HepG2 (cell line): Measurements from ENCODE around the gene RAC3. TPM values are rescaled to one million over a fixed set of nuclear protein-coding genes. Genes with fewer than 3 reads are reported as not detected.

Experiments
- FOXP1 ChIP-seq, 2 experiments: fragments of 450-650 bp in 1 of 2; IDR thresholded peaks; 2 replicates each; pipeline ENCODE4 v1.6.1; 2017 to 2018; ENCODE audit warnings: antibody characterized with exemption in 1 of 2
- ISL2 ChIP-seq: sonication (generic); formaldehyde crosslinking; IDR thresholded peaks from 2 replicates; pipeline ENCODE4 v1.5.0; 2020; ENCODE audit warnings: missing genetic modification reagents
- KLF9 ChIP-seq: IDR thresholded peaks from 2 replicates; pipeline ENCODE4 v1.6.1; 2016; ENCODE audit warnings: low read depth
- LCORL ChIP-seq, 2 experiments: fragments of 450-650 bp in 1 of 2; sonication (generic) in 1 of 2; formaldehyde crosslinking in 1 of 2; IDR thresholded peaks; 2 replicates each; pipeline versions ENCODE4 v1.5.0 to v1.6.1; 2017 to 2020; ENCODE audit warnings: antibody characterized with exemption in 1 of 2, missing genetic modification reagents in 1 of 2
- MTF2 ChIP-seq: sonication (generic); formaldehyde crosslinking; IDR thresholded peaks from 2 replicates; pipeline ENCODE4 v1.5.0; 2020; ENCODE audit warnings: missing genetic modification reagents, borderline replicate concordance
- NCOA2 ChIP-seq: sonication (generic); formaldehyde crosslinking; IDR thresholded peaks from 2 replicates; pipeline ENCODE4 v1.8.0; 2022; ENCODE audit warnings: inconsistent platforms
- NCOR1 ChIP-seq: fragments of 200-600 bp; sonication (generic); IDR thresholded peaks from 2 replicates; pipeline ENCODE4 v1.7.0; 2017; ENCODE audit warnings: antibody characterized with exemption, low read length, borderline replicate concordance
- NFIC ChIP-seq: IDR thresholded peaks from 2 replicates; pipeline ENCODE4 v1.6.1; 2012; ENCODE audit warnings: mild to moderate bottlenecking, low read length, inconsistent platforms
- NR2C2 ChIP-seq: sonication (generic); formaldehyde crosslinking; IDR thresholded peaks from 2 replicates; pipeline ENCODE4 v1.4.0; 2020; ENCODE audit warnings: missing genetic modification reagents, mild to moderate bottlenecking, moderate library complexity, borderline replicate concordance
- NR2F2 ChIP-seq: IDR thresholded peaks from 2 replicates; pipeline ENCODE4 v1.6.1; 2012; ENCODE audit warnings: low read depth, inconsistent platforms, borderline replicate concordance
- SMAD1 ChIP-seq: sonication (generic); formaldehyde crosslinking; IDR thresholded peaks from 2 replicates; pipeline ENCODE4 v1.4.0; 2020; ENCODE audit warnings: missing genetic modification reagents, low read depth, mild to moderate bottlenecking, borderline replicate concordance
- SRSF4 ChIP-seq: fragments of 200-400 bp; formaldehyde crosslinking; IDR thresholded peaks from one replicate; pipeline ENCODE4 v1.6.1; 2018; ENCODE audit warnings: mild to moderate bottlenecking, low read depth, low read length, moderate library complexity; ENCODE audit not compliant: poor library complexity, severe bottlenecking
- SYNCRIP ChIP-seq: fragments of 200-400 bp; formaldehyde crosslinking; IDR thresholded peaks from 2 replicates; pipeline ENCODE4 v1.6.1; 2018; ENCODE audit warnings: mild to moderate bottlenecking, low read depth, low read length; ENCODE audit not compliant: insufficient read depth
- TGIF2 ChIP-seq: IDR thresholded peaks from 2 replicates; pipeline ENCODE4 v1.6.1; 2016; ENCODE audit warnings: control low read depth, missing compliant biosample characterization
- U2AF2 ChIP-seq: fragments of 200-400 bp; formaldehyde crosslinking; IDR thresholded peaks from 2 replicates; pipeline ENCODE4 v1.6.1; 2017; ENCODE audit warnings: low read depth, mild to moderate bottlenecking, low read length
- XRCC5 ChIP-seq: fragments of 200-400 bp; formaldehyde crosslinking; optimal IDR thresholded peaks from 2 replicates; pipeline ENCODE3; 2017; ENCODE audit warnings: mild to moderate bottlenecking, low read length
- ZFX ChIP-seq: sonication (generic); formaldehyde crosslinking; IDR thresholded peaks from 2 replicates; pipeline ENCODE4 v1.4.0; 2020; ENCODE audit warnings: mild to moderate bottlenecking, low read depth, missing genetic modification reagents, moderate library complexity
- ZNF138 ChIP-seq: sonication (generic); formaldehyde crosslinking; IDR thresholded peaks from 2 replicates; pipeline ENCODE4 v1.5.0; 2020; ENCODE audit warnings: mild to moderate bottlenecking, low read depth, missing genetic modification reagents
- ZNF331 ChIP-seq: sonication (generic); formaldehyde crosslinking; IDR thresholded peaks from 2 replicates; pipeline ENCODE4 v1.4.0; 2020; ENCODE audit warnings: missing genetic modification reagents
- ZNF572 ChIP-seq: sonication (generic); formaldehyde crosslinking; IDR thresholded peaks from 2 replicates; pipeline ENCODE4 v1.5.1; 2020; ENCODE audit warnings: mild to moderate bottlenecking, missing genetic modification reagents
- ZNF761 ChIP-seq: sonication (generic); formaldehyde crosslinking; conservative IDR thresholded peaks from 2 replicates; pipeline ENCODE4 v1.4.0; 2020; ENCODE audit warnings: mild to moderate bottlenecking, missing genetic modification reagents
- polyA plus RNA-seq, 8 experiments: library from polyadenylated mRNA; depleted of rRNA in 3 of 8; stranded (reverse) in 7 of 8; unstranded in 1 of 8; fragments of >200 nt; fragmentation: Illumina TruSeq in 4 of 8; extraction: Trizol in 4 of 8; gene quantifications; 2 replicates each; pipeline versions ENCODE4 v1.2.1 to v1.2.3, GENCODE V29; 2011 to 2016; ENCODE audit warnings: low read depth in 4 of 8, missing spikeins in 1 of 8, mixed read lengths in 1 of 8; ENCODE audit not compliant: insufficient read depth in 1 of 8
- total RNA-seq, 5 experiments: library from RNA; depleted of rRNA; stranded (reverse); fragments of >200 nt; fragmentation: Illumina TruSeq; extraction: Trizol; gene quantifications; 2 replicates each; pipeline ENCODE4 v1.2.3, GENCODE V29; 2016; ENCODE audit warnings: low read depth in 1 of 5
- TF ChIP-seq, protein P1 (sequence below): sonication (generic); formaldehyde crosslinking; IDR thresholded peaks from 2 replicates; pipeline ENCODE4 v1.9.0; 2022; ENCODE audit warnings: low read depth, missing genetic modification reagents
- TF ChIP-seq, protein P2 (sequence below): sonication (generic); IDR thresholded peaks from 2 replicates; pipeline ENCODE4 v1.6.1; 2016; ENCODE audit warnings: low read depth, borderline replicate concordance
- TF ChIP-seq, protein P3 (sequence below): sonication (generic); formaldehyde crosslinking; IDR thresholded peaks from 2 replicates; pipeline ENCODE4 v1.4.0; 2020; ENCODE audit warnings: mild to moderate bottlenecking, missing genetic modification reagents

Gene RAC3
- total and polyA plus RNA-seq, 2 of the 13 experiments (the other 11 are each of a cell fraction or from before 2014, with no cell fraction given), result 10.5 to 21.3 TPM

DNA sequence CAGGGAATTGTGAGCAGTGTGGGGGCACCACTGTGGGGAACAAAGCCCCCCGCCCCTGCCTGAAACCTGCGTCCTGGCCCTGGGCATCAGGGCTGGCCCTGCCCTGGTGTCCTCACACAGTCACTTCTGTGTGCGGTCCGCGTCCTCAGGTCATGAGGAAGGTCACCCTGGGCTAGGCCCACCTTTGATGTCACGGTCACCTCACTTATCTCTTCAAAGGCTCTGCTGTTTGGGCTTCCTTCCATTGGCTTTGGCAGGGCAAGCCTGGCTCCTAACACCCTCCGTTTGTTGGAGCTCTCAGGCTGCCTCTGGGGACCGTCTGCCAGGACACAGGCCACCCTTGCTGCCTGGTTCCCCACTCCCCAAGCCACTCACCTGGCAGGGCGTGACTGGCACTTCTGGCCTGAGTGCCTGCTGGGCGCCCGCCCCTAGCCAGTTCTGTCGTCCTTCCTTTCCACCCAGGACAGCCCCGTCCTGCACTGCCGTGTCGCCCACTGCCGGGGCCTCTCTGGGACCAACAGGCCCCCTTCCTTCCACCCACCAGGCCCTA lies 17.6 kb upstream of the RAC3 start (continued):
- TF ChIP-seq, protein P1, sequence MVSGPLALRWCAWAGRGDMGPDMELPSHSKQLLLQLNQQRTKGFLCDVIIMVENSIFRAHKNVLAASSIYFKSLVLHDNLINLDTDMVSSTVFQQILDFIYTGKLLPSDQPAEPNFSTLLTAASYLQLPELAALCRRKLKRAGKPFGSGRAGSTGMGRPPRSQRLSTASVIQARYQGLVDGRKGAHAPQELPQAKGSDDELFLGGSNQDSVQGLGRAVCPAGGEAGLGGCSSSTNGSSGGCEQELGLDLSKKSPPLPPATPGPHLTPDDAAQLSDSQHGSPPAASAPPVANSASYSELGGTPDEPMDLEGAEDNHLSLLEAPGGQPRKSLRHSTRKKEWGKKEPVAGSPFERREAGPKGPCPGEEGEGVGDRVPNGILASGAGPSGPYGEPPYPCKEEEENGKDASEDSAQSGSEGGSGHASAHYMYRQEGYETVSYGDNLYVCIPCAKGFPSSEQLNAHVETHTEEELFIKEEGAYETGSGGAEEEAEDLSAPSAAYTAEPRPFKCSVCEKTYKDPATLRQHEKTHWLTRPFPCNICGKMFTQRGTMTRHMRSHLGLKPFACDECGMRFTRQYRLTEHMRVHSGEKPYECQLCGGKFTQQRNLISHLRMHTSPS (CRISPR knock-in tag), result peak; percentile 83
- no peak for TF ChIP-seq FOXP1 (IDR thresholded peaks at IDR 0.05)
- no peak for TF ChIP-seq FOXP1 (CRISPR knock-in tag; IDR thresholded peaks at IDR 0.05)
- TF ChIP-seq ZFX (CRISPR knock-in tag), result peak; percentile 75
- no peak for TF ChIP-seq SYNCRIP
- no peak for TF ChIP-seq KLF9 (CRISPR knock-in tag)
- TF ChIP-seq SRSF4, result peak; percentile 20
- 0 out of 2 replicates have a peak, but pooled peaks have one; percentile 21 for TF ChIP-seq SMAD1
- TF ChIP-seq LCORL (IDR thresholded peaks at IDR 0.05), result no peak
- peak; percentile 52; the same call in 1 of the 2 replicates for TF ChIP-seq LCORL (CRISPR knock-in tag; IDR thresholded peaks at IDR 0.05)
- TF ChIP-seq ZNF761 (CRISPR knock-in tag), result no peak; the same call in 1 of the 2 replicates
- TF ChIP-seq, protein P2, sequence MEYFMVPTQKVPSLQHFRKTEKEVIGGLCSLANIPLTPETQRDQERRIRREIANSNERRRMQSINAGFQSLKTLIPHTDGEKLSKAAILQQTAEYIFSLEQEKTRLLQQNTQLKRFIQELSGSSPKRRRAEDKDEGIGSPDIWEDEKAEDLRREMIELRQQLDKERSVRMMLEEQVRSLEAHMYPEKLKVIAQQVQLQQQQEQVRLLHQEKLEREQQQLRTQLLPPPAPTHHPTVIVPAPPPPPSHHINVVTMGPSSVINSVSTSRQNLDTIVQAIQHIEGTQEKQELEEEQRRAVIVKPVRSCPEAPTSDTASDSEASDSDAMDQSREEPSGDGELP, result peak; percentile 32; the same call in 1 of the 2 replicates
- no peak for TF ChIP-seq ZNF572 (CRISPR knock-in tag)
- no peak for TF ChIP-seq MTF2
- TF ChIP-seq NR2C2, result peak; percentile 66
- TF ChIP-seq NR2F2, result peak; percentile 83
- TF ChIP-seq TGIF2 (CRISPR knock-in tag), result 0 out of 2 replicates have a peak, but pooled peaks have one; percentile 45
- no peak for TF ChIP-seq NFIC
- no peak for TF ChIP-seq NCOR1
- TF ChIP-seq U2AF2, result no peak
- peak; percentile 20 for TF ChIP-seq XRCC5
- no peak for TF ChIP-seq ZNF138 (CRISPR knock-in tag)
- TF ChIP-seq ZNF331 (CRISPR knock-in tag), result 0 out of 2 replicates have a peak, but pooled peaks have one; percentile 56
- TF ChIP-seq NCOA2 (CRISPR knock-in tag), result peak; percentile 73
- TF ChIP-seq ISL2, result peak; percentile 45; the same call in 1 of the 2 replicates
- TF ChIP-seq, protein P3, sequence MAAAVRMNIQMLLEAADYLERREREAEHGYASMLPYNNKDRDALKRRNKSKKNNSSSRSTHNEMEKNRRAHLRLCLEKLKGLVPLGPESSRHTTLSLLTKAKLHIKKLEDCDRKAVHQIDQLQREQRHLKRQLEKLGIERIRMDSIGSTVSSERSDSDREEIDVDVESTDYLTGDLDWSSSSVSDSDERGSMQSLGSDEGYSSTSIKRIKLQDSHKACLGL (CRISPR knock-in tag), result no peak
